Neural cell (in vitro differentiated cells): Measurements from ENCODE around the gene FAM89A. TPM values are rescaled to one million over a fixed set of nuclear protein-coding genes. Genes with fewer than 3 reads are reported as not detected.

ENCODE experiments used
- H2AFZ ChIP-seq: fragments of 200-600, 300-800 bp; sonication (generic), shearing (Covaris generic); 2 replicates; pipeline ENCODE4 v1.6.0; 2014; ENCODE audit warnings: low read depth, mild to moderate bottlenecking, antibody characterized with exemption, low read length, moderate library complexity
- H3F3A ChIP-seq: fragments of 200-600 bp; shearing (Covaris generic); 2 replicates; pipeline ENCODE4 v1.6.1; 2016; ENCODE audit warnings: mild to moderate bottlenecking, moderate library complexity, mixed read lengths, antibody characterized with exemption, low read length; ENCODE audit not compliant: insufficient read depth, poor library complexity, severe bottlenecking
- H3K27ac ChIP-seq: fragments of 200-600, 300-800 bp; sonication (generic), shearing (Covaris generic); 2 replicates; pipeline ENCODE4 v1.5.1; 2014; ENCODE audit warnings: mild to moderate bottlenecking, low read length, moderate library complexity
- H3K27me3 ChIP-seq: fragments of 300-800, 200-600 bp; sonication (generic), shearing (Covaris generic); 2 replicates; pipeline ENCODE4 v1.6.0; 2014; ENCODE audit warnings: mild to moderate bottlenecking, low read depth, low read length, moderate library complexity; ENCODE audit not compliant: insufficient read depth
- H3K36me3 ChIP-seq: fragments of 300-800, 200-600 bp; sonication (generic), shearing (Covaris generic); 2 replicates; pipeline ENCODE4 v1.5.1; 2014; ENCODE audit warnings: mild to moderate bottlenecking, antibody characterized with exemption, low read length, moderate library complexity; ENCODE audit not compliant: insufficient read depth
- H3K4me2 ChIP-seq: fragments of 300-800, 200-600 bp; sonication (generic), shearing (Covaris generic); 2 replicates; pipeline ENCODE4 v1.6.0; 2014; ENCODE audit warnings: mild to moderate bottlenecking, low read length
- H3K4me3 ChIP-seq: fragments of 300-800, 200-600 bp; sonication (generic), shearing (Covaris generic); 2 replicates; pipeline ENCODE4 v1.5.1; 2014; ENCODE audit warnings: mild to moderate bottlenecking, low read length, moderate library complexity
- H3K79me2 ChIP-seq: fragments of 200-600 bp; shearing (Covaris generic); replicated peaks from 2 replicates; pipeline ENCODE4 v1.6.0; 2014; ENCODE audit warnings: mild to moderate bottlenecking, low read length, moderate library complexity; ENCODE audit not compliant: insufficient read depth
- H3K9ac ChIP-seq: fragments of 300-800, 200-600 bp; sonication (generic), shearing (Covaris generic); 2 replicates; pipeline ENCODE4 v1.6.1; 2016; ENCODE audit warnings: mild to moderate bottlenecking, low read length, mixed read lengths
- H3K9me2 ChIP-seq: fragments of 200-600 bp; shearing (Covaris generic); 2 replicates; pipeline ENCODE4 v1.6.1; 2016; ENCODE audit warnings: mild to moderate bottlenecking, low read length, mixed read lengths; ENCODE audit not compliant: insufficient read depth
- H3K9me3 ChIP-seq: fragments of 200-600, 300-800 bp; sonication (generic), shearing (Covaris generic); 2 replicates; pipeline ENCODE4 v1.6.1; 2016; ENCODE audit warnings: mild to moderate bottlenecking, mixed run types, low read length, moderate library complexity, mixed read lengths
- H4K20me1 ChIP-seq: fragments of 200-600 bp; shearing (Covaris generic); 2 replicates; pipeline ENCODE4 v1.6.1; 2016; ENCODE audit warnings: mild to moderate bottlenecking, mixed run types; ENCODE audit not compliant: insufficient read depth
- CTCF ChIP-seq: fragments of 450-650 bp; IDR thresholded peaks from 2 replicates; pipeline ENCODE4 v1.5.1; 2014; ENCODE audit warnings: antibody characterized with exemption, mild to moderate bottlenecking, moderate library complexity; ENCODE audit not compliant: poor library complexity, severe bottlenecking
- EP300 ChIP-seq: fragments of 450-650 bp; conservative IDR thresholded peaks from 2 replicates; pipeline ENCODE4 v1.6.1; 2014; ENCODE audit warnings: antibody characterized with exemption, mild to moderate bottlenecking, moderate library complexity; ENCODE audit not compliant: poor library complexity, severe bottlenecking
- EZH2 ChIP-seq: fragments of 200-600, 300-800 bp; shearing (Covaris generic), sonication (generic); IDR thresholded peaks from 2 replicates; pipeline ENCODE4 v1.6.1; 2014; ENCODE audit warnings: antibody characterized with exemption, low read length, borderline replicate concordance, mild to moderate bottlenecking; ENCODE audit not compliant: insufficient read depth, poor library complexity, severe bottlenecking
- MXI1 ChIP-seq: fragments of 450-650 bp; conservative IDR thresholded peaks from 2 replicates; pipeline ENCODE4 v1.6.1; 2014; ENCODE audit warnings: antibody characterized with exemption, mild to moderate bottlenecking; ENCODE audit not compliant: poor library complexity, severe bottlenecking
- POLR2AphosphoS5 ChIP-seq: IDR thresholded peaks from 2 replicates; pipeline ENCODE4 v1.6.1; 2012
- RAD21 ChIP-seq: fragments of 450-650 bp; conservative IDR thresholded peaks from 2 replicates; pipeline ENCODE4 v1.6.1; 2014; ENCODE audit warnings: antibody characterized with exemption, mild to moderate bottlenecking, moderate library complexity
- REST ChIP-seq: IDR thresholded peaks from 2 replicates; pipeline ENCODE4 v1.6.1; 2012; ENCODE audit warnings: borderline replicate concordance
- SMC3 ChIP-seq: fragments of 450-650 bp; conservative IDR thresholded peaks from 2 replicates; pipeline ENCODE4 v1.6.1; 2014; ENCODE audit warnings: antibody characterized with exemption, mild to moderate bottlenecking, moderate library complexity; ENCODE audit not compliant: poor library complexity
- TAF1 ChIP-seq: IDR thresholded peaks from 2 replicates; pipeline ENCODE4 v1.6.1; 2012; ENCODE audit warnings: low read depth
- polyA plus RNA-seq: library from polyadenylated mRNA; depleted of rRNA; stranded (reverse); fragments of >200 nt; gene quantifications from 2 replicates; pipeline ENCODE4 v1.2.3, GENCODE V29; 2014

The FAM89A gene
- polyA plus RNA-seq, 1 donor from 2014 or later: 0.20 TPM

DNA sequence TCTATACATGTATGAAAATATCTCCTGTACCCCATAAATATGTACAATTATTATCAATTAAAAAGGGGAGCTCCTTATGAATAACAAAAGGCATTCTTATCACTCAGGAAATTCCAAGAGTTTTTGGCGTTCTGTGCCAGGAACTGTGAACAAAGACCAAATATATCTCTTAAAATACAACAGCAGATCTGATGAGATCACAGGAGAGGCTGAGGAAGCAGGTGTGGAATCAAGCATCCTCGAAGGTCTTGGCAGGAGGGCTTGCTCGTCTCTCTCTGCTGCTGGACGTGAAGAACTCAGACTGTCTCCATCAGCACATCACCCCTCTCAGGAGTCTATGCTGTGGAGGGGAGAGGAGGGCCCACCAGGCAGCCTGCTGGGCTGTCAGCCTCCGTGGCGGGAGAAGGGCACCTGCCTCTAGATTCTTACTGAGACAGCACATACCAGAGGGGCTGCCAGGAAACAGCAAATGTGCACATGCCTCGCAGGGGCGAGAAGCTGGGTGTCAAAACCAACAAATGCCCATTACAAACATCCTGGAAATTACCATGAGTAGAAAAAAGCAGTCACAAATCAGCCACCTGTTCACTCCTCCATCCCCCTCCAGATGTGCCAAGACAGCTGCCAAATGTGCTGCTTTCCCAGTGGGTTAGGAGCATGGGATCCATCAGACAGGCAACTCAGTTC is 30.8 kb upstream of the FAM89A start:
- Histone ChIP-seq H3K4me3 (no peak overlapping the region), H3K9ac (no peak overlapping the region), H3K27me3 (no peaks in the 10 kb centered on the region), H3K9me3 (no peaks in the 10 kb centered on the region), H3K36me3 (no peaks in the 10 kb centered on the region), H2AFZ (no peak overlapping the region), H3F3A (no peaks in the 10 kb centered on the region), H3K27ac (no peak overlapping the region), H3K9me2 (no peaks in the 10 kb centered on the region), H3K4me2 (no peak overlapping the region), H3K79me2 (no peaks in the 10 kb centered on the region), H4K20me1 (no peaks in the 10 kb centered on the region)
- TF ChIP-seq RAD21 (no peak), EZH2 (no peak), EP300 (no peak), POLR2AphosphoS5 (no peak), TAF1 (no peak), CTCF (no peak), MXI1 (no peak), REST (no peak), SMC3 (no peak)

- no peaks in the 10 kb centered on the region for H3F3A ChIP-seq
- H3K27ac ChIP-seq: no peak overlapping the region
- H3K27me3 ChIP-seq: no peaks in the 10 kb centered on the region
- H3K36me3 ChIP-seq: no peaks in the 10 kb centered on the region
- H2AFZ ChIP-seq: no peak overlapping the region
- H3K9me3 ChIP-seq: no peaks in the 10 kb centered on the region
- no peaks in the 10 kb centered on the region for H3K79me2 ChIP-seq
- H3K9me2 ChIP-seq: no peaks in the 10 kb centered on the region
- no peaks in the 10 kb centered on the region for H4K20me1 ChIP-seq
- TF ChIP-seq TAF1: no peak
- TF ChIP-seq CTCF: no peak
- no peak for TF ChIP-seq RAD21
- TF ChIP-seq REST: no peak
- TF ChIP-seq MXI1: no peak
- no peak for TF ChIP-seq EZH2
- no peak for TF ChIP-seq SMC3
- TF ChIP-seq POLR2AphosphoS5: no peak
- no peak for TF ChIP-seq EP300
- no peak overlapping the region for H3K9ac ChIP-seq
- no peak overlapping the region for H3K4me2 ChIP-seq
- H3K4me3 ChIP-seq: no peak overlapping the region
Observed at GRCh38 chr1:231069333-231069732, 29.3 kb upstream of the FAM89A start.
